Medulla oblongata (tissue), 1 donor: Measurements from ENCODE around the gene CPNE9.
A peak's percentile ranks its signal among the peaks of the same experiment; 100 is the strongest.
"Not testable (repeated sequence)": the region's sequence is repeated elsewhere in the genome, so short reads cannot be mapped to it uniquely, and the experiment has no call there.

ENCODE experiments used
- DNase-seq: peaks from one replicate; pipeline ENCODE4 v3.0.0-alpha.2; 2015; ENCODE audit errors: extremely low spot score

Gene CPNE9

DNA sequence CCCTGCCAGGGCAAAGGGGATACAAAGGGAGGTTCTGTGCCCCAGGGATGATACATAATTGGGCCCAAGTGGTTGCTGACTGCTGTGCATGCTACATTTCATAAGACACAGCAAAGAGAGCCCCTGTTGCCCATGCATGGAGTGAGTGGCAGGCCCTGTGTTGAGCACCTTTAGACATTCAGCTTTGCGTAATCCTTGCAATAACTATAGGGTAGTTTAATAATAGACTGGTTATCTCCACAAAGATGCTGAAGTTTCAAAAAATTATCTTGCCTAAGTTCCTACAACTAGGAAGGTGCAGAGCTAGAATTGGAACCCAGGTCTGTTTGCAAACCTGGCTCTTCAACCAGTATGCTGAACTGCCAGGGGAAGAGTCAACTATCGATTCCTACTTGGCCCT lies 44.4 kb downstream of the CPNE9 start:
- DNase-seq, result no peak

DNA sequence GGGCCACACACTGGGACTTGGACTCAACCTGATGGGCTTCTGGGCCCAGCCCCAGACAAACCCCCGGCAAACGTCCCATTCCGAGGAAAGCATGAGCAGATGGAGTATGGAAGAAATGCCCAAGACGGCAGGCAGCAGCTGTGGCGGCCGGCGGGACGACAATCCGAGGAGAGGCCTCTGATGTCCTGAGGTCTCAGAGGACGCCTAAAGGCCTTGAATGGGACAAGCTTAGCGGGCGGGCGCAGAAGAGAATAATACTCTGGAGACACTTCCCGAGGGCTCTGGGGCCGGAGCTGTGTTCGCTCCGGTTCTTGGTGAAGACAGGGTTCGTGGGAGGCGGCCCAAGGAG lies 45.6 kb downstream of the CPNE9 start:
- no peak for DNase-seq

DNA sequence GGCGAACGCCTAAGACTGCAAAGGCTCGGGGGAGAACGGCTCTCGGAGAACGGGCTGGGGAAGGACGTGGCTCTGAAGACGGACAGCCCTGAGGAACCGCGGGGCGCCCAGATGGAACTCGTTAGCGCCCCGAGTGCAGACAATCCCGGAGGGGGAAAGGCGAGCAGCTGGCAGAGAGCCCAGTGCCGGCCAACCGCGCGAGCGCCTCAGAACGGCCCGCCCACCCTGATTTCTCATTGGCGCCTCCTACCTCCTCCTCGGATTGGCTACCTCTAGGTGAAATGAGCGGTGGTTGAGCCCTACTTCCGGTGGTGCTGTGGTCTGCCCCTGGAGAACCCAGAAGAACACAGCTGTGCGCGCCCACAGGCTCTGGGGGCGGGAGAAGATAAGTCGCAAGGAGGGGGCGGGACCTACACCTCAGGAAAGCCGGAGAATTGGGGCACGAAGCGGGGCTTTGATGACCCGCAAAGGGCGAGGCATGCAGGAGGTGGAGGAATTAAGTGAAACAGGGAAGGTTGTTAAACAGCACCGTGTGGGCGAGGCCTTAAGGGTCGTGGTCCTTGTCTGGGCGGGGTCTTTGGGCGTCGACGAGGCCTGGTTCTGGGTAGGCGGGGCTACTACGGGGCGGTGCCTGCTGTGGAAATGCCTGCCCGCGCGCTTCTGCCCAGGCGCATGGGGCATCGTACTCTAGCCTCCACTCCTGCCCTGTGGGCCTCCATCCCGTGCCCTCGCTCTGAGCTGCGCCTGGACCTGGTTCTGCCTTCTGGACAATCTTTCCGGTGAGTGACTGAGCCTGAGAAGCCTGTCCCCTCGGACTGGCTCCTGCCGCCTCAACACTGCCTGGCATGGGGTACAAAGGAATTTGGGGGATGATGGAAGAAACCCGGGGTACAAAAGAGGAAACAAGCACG lies 46.3 kb downstream of the CPNE9 start, which contains the start of gene OGG1:
TSS of gene OGG1 (plus strand) at position 308 of the 911 bp plus-strand sequence. CDS start at position 643, 335 bp downstream.
- DNase-seq, result peak; percentile 98

DNA sequence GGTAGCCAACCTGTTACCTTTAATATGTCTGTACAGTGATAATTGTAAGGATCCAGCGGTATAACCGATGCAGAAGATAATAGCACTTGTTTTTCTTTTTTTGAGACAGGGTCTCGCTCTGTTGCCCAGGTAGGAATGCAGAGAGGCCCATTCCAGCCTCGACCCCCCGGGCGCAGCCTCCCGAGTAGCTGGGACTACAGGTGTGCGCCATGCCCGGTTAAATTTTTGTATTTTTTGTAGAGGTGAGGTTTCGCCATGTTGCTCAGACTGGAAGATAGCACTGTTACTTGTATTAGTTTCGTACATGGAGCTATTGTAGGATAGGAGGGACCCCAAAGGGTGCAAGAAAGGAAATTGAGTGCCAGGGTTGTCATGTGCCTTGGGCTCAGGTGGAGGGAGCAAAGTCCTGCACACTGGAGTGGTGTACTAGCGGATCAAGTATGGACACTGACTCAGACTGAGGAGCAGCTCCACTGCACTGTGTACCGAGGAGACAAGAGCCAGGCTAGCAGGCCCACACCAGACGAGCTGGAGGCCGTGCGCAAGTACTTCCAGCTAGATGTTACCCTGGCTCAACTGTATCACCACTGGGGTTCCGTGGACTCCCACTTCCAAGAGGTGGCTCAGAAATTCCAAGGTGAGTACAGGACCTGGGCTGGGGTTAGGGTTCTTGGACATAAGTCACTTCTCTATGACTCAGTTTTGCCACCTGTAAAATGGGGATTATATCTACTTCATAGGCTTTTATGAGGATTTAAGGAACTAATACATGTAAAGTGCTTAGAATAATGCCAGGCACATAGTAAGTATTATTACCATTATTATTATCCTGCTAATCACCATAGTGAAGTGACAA lies 47.2 kb downstream of the CPNE9 start:
- DNase-seq, result no peak

DNA sequence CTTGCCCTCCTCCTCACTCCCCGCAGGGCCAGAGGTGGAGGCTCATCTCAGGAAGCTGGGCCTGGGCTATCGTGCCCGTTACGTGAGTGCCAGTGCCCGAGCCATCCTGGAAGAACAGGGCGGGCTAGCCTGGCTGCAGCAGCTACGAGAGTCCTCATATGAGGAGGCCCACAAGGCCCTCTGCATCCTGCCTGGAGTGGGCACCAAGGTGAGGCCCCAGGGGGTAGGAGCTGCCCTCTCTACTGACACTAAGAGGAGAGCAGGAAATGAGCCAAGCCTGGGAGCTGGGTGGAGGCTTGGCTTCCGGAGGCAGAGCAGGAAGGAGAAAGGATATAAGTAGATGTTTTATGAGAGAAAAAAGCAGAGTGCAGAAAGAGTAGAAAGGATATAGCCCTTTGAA lies 51.0 kb downstream of the CPNE9 start:
- DNase-seq, result no peak

DNA sequence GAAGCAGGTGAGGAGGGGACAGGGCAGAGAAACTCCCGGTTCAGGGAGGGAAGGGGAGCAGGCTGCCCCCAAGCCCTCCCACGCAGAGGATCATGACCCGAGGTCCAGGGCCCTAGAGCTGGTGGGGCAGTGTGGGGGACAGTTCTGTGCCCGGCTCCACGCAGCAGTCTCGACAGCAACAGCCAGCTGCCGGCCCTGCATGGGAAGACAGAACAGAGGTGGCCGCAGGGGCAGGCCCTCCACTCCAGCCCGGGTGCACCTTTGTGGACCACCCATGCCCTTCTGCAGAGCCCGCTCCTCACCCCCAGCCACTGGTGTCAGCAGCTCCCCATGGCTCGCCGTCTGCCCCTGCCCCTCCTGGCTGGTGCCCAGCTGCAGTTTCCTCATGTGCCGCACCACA lies 53.8 kb downstream of the CPNE9 start:
- DNase-seq, result no peak

DNA sequence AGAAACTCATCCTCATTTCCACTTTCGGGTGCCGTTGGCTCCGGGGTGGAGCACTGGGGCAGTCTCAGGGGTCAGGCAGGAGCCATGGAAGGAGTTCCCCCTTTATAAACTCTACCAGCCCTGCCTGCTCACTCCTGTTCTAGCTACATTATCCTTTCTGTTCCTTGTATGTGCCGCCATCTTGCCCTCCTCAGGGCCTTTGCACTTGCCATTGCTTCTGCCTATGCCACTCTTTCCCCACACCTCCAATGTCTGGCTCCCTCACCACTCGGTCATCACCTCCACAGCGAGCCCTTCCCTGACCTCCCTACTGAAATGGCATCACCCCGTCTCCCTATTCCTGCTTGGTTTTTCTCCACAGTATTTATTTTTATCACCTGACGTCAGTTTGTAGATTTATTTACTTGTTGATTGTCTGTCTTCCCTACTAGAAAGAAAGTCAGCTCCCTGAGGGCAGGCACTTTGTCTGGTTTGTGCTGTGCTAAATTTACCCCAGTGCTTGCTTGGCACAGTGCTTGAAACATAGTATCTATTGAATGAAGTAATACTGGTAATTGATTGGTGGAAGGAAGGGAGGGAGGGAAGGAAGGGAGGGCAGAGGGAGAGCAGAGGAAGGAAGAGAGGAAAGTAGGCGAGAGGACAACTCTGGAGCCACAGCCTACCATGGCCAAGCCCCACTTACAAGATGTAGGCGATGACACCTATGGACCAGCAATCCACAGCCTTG lies 57.3 kb downstream of the CPNE9 start:
- DNase-seq, result no peak

DNA sequence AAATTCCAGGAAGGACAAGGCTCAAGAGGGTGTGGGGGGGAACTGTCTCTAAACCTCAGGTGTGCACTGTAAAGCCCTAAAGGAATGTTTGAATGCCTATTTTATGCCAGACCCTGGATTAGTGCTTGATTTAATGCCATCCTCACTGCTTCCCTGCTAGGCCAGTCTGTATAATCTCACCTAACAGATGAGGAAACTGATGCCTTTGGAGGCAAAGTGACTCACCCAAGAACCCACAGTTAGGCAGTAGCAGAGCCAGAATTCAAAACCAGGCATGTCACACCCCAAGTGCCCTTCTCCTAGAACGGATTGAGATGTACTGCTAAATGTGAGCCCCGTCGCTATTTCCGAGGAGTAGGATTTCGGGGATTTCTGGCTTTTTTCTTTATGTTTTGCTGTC lies 58.3 kb downstream of the CPNE9 start:
- DNase-seq, result no peak

DNA sequence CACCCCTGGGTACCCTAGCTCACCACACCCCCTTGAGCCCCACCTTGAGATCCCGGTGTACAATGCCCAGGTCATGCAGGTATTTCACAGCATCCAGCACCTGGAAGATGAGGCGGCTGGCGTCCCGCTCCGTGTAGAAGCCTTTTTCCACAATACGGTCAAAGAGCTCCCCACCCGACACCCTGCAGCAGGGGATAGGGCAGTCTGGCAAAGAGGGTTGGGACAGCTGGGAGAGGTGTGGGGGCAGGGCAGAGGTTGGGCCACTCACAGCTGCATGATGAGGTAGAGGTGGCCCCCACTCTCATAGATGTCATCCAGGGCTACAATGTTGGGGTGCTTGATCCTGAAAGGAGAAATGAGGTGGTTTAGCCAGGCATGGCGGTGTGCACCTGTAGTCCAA lies 59.2 kb downstream of the CPNE9 start:
- DNase-seq, result no peak

DNA sequence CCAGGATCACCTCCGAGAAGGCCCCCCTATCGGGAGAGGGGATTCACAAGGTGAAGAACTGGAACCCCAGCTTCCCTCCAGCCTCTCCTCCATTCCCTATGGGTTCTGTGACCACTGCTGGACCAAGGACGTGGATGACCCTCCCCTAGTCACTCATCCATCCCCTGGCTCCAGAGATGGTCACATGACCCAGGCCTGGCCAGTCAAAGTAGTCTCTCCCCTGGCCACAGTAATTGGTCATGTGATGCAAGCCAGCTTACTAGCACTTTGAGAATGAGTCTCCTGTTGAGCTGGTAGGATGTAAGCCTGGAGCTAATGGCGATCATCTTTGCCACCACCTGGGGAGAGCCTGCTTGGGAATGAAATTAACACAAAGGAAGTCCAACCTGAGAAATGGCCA lies 62.2 kb downstream of the CPNE9 start:
- DNase-seq, result no peak

DNA sequence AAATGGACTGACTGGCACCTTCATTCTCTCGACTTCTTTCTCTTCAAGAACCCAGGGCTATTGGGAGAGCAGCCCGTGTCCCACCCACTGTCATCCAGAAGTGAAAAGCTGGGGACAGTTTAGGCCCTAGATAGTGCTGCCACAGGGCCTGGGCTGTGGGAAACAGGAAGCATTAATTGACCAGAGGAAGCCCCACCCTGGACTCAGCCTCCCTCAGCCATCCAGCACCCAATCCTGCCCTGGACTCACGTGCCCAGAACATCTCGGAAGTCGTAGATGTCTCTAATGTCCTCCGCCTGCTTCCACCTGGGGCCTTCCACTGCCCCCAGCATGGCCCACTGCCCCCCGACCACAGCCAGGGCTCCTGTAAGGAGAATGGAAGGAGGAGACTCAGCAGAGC lies 63.8 kb downstream of the CPNE9 start:
- DNase-seq, result no peak

DNA sequence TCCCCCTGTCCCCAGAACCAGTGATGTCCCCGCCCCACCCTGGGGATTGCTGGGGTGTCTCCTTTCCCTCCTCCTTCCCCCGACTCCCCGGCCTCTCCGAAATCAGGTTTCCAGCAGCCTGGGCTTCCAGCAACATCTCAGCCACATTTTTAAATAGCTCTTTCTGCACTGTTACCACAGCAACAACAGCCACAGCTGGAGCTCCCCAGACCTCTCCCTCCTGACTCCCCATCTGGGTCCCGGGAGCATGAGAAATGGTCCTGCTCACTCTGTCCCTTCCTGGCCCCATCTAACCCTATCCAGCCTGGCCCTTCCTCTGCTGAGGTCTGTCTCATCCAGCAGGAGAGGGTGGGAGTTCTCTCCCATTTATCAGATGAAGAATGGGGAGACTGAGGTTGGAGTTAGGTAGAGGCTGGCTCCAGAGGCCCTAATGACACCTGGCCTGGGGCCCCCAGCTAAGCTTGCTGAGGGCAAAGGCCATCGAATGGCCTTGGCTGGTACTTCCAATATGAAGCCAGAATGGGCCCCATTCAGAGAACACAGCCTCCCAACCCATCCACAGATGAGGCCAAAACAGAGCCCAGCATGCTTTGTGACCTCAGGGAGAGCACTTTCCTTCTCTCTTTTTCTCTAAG lies 64.6 kb downstream of the CPNE9 start:
- DNase-seq, result no peak

DNA sequence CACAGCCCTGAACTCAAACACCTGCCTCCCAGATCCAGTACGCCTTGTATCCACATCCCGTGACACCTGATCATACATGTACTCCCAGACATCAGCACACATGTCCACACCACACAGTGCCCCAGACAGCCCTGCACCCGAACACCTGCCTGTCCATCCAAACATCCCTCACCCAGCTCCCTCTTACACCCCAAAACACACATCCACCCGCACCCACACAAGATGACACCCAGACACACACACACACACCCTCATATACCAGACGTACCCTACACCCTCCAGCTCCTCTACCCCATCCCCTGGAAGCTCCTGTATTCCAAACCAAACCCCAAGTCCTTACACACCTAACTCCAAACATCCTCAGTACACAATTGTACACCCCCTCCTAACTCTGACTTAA lies 65.4 kb downstream of the CPNE9 start:
- no peak for DNase-seq

DNA sequence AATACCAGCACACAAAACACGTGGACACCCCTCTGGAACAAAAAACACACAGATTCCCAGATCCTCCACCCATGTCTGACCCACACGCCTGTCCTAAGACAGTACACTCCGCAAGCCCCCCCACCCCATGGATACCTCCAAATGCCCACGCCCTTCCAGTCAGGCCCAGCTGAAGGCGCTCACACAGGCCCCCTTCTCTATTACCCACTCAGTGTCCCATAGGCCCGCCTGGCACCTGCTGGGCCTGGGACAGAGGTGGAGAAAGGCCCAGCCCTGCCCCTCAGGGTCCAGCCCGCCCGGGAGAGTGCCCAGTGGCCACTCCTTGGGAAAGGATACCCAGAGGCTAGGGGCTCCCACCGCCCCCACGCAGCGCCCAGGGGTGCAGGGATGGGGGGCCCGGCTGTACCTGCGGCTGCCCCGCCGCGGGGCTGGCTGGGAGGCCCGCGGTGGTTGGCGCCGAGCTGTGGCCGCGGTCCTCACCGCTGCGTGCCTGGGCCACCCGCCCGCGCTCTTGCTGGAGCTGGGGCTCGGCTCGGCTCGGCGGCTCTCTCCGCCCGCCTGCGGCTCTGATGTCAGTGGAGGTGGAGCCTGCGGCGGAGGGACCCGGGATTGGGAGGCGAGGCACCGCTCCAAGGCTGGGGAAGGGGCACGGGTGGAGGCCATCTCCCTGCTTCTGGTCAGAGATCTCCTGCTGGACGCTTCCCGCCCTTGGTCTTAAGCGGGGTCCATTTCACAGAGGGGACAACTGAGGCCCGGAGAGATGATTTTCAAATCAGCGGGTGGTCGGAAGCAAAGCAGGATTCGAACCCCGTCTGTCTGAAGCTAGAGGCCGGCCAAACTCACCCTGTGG lies 66.0 kb downstream of the CPNE9 start, which contains the start of gene CAMK1:
TSS of gene CAMK1 (minus strand) at position 522 of the 850 bp plus-strand sequence. CDS start 2,198 bp downstream, outside the sequence.
- peak; percentile 70 for DNase-seq

DNA sequence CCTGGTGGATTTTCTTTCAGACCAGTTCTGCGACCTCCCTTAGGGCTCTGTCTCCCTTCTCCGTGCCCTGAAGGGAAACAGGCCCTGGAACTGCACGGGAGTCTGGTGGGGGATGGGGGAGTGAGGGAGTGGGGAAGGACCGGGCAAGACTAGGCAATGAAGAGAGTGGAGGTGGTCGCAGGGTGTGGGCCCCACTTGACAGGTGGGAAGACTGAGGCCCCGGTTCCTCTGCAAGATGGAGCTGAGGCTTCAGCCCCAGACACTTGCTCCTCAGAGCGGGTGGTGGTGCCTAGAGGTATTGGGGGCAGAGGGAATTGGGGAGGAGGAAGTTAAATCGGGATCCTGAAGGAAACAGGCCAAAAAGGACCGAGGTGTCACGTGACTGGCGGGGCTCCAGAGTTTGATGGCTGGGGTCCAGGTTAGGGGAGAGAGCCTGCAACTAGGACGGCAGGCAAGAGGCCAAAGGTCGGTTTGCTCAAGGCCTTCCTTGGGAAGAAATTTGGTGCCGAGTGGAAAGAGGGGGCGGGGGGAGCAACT lies 66.7 kb downstream of the CPNE9 start:
- peak; percentile 73 for DNase-seq

DNA sequence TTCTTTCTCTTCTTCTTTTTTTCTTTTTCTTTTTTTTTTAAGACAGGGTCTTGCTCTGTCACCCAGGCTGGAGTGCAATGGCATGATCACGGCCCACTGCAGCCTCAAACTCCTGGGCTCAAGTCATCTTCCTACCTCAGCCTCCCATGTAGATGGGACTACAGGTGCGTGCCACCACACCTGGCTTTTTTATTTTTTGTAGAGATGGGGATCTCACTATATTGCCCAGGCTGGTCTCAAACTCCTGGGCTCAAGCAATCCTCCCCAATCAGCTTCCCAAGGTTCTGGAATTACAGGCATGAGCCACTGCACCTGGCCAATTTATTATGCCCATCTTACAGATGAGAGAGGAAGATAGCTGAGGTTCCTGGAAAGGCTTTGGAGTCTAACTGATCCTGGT lies 67.4 kb downstream of the CPNE9 start:
- DNase-seq, result not testable (repeated sequence)

DNA sequence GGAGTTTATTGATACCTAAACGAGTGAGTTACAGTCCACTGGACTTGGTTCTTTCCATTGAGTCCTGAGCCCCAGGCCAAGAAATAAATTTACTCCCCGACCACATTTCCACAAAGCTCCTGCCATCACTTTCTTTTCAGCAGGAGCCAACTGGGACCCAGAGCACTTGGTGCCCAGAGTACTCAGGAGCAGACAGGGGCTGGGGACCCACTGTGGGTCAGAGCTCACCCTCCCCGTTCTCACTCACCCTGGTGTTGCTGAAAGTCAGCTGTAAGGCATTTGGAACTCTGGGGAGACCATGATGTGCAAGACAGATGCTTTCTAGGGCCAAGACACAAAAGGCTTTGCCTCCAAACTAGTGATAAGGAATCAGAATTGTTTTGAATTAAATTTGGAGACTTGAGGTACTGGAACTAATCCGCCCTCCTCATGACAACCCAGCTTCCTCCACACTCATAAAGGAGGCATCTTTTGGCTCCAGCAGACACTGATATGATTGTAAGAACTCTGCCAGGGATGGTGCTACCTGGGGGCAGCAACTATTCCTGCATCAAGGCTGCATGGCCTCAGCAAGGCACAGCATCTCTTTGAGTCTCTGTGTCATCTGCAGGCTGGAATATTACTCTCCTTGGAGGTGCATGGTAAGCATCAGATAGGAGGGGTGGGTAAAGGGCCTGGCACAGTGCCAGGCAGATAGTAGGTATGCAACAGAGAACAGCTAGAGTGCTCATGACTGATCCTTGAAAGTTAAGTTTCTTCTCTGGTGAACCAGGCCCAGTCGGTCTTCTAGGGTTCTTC lies 73.5 kb downstream of the CPNE9 start:
- DNase-seq, result no peak

DNA sequence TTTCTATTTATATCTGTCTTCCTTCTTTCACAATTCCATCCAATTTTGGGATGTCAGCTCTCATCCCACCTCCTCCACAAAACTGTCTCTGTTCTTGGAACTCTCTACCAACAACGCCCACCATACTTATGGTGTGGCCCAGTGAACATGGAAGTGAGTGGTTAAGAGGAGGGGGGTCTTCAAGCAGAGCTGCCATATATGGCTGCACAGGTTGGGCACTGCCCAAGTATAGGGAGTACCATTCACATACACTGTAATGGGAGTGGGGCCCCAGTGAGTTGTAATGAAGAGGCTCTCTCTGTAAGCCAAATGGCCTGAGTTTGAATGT lies 74.0 kb downstream of the CPNE9 start:
- no peak for DNase-seq
